Fibroblast of skin of left quadriceps (primary cell): ENCODE measurements around the gene LHPP.

Experiments
- DNase-seq, 2 experiments: peaks; one replicate each; pipeline ENCODE4 v3.0.0-alpha.2; 2013; ENCODE audit warnings: low read depth in 2 of 2

The LHPP gene

DNA sequence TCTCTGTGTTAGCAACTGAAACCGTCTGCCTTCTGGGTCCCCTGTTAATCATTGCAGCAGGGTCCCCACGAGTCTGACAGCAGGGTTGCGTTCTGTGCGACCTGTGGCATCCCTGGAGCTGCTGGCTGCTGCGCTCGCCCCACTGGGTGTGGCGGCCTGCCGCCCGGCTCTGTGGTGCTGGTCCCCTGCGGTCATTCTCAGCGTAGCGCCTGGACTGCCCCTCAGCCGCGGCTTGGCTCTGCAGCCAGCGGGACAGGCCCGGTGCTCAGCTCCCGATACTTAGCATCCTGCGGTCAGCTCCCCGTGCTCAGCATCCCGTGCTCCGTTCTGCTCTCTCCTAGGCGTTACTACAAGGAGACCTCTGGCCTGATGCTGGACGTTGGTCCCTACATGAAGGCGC, 35.0 kb downstream of the LHPP start:
- DNase-seq = no peak

- no peak for DNase-seq
These were observed 35.7 kb downstream of the LHPP start for GRCh38 chr10:124497196-124497881.

- DNase-seq = no peak
These were observed 36.4 kb downstream of the LHPP start for GRCh38 chr10:124498056-124498455.

DNA sequence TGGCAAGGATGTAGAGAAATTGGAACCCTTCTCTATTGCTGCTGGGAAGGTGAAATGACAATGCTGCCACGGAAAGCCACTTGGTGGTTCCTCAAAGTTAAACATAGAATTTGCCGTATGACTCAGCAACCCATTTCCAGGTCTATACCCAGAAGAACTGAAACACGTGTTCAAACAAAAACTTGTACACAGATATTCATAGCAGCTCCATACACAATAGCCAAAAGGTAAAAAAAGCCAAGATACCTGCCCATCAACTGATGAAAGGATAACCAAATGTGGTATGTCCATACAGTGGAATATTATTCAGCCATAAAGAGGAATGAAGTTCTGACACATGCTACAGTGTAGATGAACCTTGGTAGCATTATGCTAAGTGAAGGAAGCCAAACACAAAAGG, 39.1 kb downstream of the LHPP start:
- DNase-seq = no peak

- no peak for DNase-seq
These were observed 43.1 kb downstream of the LHPP start for GRCh38 chr10:124504711-124505110.

- DNase-seq = no peak
These were observed 43.7 kb downstream of the LHPP start for GRCh38 chr10:124505279-124505678.

DNA sequence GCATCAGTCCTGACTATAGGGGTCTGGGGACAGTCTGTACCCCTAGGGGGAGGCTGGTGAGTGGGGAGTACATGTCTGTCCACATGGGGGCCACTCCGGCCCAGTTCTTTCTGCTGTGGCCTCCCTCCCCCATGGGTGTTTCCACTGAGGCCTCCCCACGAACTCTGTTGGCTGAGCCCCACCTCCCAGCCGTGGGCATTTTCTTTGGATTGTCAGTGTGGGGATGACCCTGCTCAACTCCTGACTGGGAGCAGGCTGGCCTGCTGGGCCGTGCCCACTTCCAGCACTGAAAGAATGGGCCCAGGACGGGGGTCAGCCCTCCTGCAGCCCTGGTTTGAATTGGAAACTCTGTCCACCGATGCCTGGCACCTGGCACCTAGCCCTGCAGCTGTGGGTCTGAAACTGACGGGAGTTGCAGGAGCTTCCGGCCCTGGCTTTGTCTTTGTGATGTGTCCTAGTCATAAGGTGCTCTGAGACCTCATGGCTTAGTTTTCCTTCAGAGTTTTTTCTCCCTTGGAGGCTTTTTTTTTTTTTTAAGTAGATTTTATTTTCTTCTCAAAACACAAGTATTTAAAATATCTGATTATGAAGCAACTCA, 46.5 kb downstream of the LHPP start:
- no peak for DNase-seq

- no peak for DNase-seq
These were observed 47.4 kb downstream of the LHPP start for GRCh38 chr10:124508907-124509454.

DNA sequence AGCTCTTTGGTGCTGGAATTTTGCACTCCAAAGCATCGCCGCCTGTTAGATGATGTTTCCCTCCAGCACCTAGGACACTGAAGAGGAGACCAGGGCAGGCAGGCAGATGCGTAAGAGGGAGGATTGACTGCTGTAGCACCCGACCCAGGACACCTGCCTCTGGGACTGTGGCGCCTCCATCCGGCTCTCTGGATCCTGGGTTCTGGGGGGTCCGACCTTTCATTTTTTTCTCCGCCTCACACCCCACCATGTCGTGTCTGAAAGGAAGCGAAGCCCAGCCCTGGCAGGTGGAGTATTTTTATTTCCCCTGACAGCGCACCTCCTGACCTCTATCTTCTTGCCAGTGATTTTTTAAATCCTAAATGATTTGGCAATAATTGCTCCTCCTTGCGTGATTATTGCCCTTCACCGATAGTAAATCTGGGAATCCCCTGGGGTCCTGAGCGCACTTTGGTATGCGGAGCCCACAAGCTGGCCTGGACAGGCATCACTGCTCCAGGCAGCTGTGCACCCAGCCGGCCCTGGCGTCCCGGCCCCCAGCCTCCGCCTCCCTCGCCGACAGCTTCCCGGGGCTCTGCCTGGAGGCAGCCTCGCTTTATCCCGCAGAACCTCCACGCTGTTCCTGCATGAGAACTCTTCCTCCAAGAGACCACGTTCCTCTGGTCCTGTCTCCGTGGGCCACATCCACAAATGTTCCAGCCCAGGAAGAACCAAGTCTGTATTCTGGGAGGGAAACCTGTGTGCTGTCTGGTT, 48.4 kb downstream of the LHPP start:
- DNase-seq = no peak

DNA sequence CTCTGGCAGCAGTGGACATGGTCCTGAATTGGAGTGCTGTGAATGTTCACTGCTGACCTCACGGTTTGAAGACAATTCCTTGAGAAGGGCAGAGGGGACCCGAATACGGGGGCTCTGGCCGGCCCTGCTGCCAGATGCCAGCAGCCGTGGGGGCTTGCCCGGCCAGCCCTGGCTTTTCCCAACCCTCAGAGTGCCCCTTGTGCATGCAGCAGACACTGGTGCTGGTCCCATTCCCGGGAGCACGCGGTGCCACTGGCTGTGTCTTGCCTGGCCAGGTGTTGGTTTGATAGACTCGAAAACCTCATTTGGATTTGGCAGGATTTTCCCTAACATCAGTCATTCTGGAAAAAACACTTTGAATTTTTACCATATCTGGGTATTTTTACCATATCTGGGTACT, 49.1 kb downstream of the LHPP start:
- DNase-seq = no peak

DNA sequence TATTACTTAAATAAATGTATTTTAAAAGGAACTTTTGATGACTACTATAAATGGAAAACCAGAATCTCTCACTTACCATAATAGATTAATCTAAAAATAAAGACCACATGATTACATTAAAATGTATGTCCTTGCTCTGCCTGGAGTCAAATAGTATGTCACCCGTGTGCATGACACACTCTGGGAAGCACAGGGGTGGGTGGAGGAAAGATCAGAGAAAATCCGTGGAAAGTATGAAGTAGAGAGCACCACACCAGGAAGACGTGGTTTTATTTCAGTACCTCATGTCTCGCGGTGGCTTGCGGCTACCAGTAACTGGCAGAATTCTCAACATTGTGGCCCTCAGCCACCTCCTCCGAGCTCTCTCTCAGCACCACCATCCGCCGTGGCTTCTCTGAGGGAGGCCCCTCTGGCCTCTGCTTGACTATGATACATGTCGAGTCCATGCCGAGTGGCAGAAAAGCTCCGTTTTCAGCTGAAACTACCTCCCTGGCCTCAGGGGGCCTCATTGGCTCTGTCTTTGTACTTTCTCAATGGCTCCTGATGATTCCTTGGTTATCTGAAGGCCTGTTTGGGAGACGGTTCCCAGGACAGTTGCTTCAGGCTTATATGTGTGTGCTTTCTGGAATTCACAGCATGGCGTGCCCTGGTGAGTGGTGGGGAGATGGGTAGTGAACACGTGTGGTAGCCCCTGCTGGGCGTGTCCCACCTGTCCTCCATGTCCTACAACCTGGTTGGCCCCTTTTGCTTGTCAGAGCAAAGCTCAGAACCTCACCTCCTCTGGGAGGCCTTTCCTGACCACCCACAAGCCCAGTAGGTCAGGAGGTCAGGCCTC, 49.8 kb downstream of the LHPP start:
- DNase-seq = no peak

DNA sequence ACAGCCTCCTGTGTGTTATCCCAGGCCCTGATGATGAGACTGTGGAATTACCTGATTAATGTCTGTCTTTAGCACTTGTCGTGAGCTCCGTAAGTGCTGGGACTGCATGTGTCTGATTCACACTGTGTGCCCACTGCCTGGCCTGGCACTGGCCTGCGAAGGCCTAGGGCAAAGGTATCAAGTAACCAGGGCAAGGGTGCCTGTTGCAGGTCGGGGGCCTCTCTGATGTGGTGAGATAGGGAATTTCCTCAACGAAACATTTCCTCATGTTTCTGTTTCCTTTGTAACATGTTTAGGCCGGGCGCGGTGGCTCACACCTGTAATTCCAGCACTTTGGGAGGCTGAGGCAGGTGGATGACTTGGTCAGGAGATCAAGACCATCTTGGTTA, 50.4 kb downstream of the LHPP start:
- DNase-seq = no peak

DNA sequence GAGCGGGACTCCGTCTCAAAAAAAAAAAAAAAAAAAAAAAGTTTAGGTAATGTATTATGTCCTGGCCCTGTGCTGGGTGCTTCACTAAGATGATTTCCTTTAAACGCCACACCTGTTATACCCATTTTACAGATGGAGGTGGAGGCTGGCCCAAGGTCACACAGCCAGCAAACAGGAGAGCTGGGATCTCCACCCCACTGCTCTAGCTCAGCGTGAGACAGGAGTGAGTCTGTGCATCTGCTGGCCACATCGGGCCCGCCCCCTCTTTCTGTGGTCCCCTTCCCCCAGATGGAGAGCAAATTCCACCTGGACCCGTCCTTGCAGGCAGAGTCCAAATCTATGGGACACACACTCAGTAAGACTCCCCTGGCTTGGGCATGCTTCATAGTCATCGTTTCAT, 51.0 kb downstream of the LHPP start:
- no peak for DNase-seq

DNA sequence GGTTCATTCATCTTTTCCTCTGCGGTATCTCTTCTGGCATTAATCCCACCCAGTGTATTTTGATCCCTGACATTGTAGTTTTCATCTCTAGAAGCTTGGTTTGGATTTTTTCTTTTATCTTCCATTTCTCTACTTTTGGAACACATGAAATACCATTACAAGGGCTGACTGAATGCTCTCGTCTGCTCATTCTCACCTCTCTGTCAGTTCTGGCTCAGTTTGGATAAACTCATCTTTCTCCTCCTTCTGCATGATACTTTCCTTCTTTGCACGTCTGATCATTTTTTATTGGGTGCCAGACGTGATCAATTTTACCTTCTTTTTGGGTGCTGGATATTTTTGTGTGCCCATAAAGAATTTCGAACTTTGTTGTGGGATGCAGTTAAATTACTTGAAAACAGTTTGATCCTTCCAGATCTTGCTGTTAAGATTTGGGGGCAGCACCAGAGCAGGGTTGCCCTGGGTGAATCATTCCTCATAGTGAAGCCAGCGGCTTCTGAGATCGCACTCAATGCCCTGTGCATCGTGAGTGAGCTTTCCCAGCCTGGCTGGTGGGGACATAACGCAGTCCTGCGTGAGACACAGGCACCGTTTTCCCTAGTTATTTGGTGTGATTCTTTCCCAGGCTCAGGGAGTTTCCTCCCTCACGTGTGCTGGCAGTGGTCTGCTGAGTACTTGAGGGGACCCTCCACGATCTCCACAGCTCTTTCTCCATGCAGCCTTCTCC, 53.8 kb downstream of the LHPP start:
- DNase-seq = no peak

- no peak for DNase-seq
These were observed 54.6 kb downstream of the LHPP start for GRCh38 chr10:124516181-124516580.

DNA sequence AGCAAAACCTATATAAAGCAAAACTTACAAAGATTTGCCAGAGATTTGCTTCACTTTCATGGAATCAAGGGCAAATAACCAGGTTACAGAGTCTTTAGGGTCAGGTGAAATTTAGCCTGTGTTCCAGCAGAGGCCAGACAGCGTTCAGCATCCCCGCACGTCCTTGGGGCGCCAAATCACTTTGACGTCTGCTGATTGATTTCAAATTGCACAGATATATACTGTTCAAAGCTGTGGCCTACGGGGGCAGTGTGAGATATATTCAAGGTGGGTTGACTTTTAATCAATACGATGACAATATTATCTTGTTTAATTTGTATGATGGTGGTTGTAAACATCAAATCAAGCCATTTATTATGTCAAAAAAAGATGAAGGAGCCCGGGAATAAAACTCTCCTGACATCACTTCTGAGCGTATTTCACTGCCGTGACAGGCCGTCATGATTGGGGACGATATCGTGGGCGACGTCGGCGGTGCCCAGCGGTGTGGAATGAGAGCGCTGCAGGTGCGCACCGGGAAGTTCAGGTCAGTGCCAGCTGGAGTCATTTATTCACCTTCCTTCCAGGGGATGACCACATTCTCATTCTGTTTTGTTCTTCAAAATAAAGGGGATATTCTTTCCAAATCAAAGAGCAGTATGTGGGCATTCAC, 55.2 kb downstream of the LHPP start:
- DNase-seq = no peak

DNA sequence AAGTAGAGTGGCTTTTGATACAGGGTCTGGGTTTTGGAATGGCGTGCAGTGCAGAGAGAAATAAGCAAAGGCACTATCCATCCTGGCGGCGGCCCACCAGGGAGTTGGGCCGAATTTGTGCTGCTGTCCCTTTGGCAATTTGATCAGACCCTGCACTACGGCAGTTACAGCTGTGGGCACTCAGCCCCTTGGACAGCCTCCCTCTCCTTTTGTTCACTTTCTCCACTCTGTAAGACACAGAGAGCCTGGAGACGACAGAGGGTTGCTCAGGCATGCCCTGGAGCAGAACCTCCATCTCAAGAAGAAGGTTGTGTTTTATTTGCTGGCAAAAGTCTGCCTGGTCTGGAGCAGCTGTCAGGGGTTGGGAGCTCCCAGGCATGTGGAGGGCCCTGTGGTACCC, 55.8 kb downstream of the LHPP start:
- DNase-seq = no peak

- no peak for DNase-seq
These were observed 56.3 kb downstream of the LHPP start for GRCh38 chr10:124517931-124518330.

GRCh38 chr10:124518366-124518765, 56.7 kb downstream of the LHPP start:
- DNase-seq = no peak

DNA sequence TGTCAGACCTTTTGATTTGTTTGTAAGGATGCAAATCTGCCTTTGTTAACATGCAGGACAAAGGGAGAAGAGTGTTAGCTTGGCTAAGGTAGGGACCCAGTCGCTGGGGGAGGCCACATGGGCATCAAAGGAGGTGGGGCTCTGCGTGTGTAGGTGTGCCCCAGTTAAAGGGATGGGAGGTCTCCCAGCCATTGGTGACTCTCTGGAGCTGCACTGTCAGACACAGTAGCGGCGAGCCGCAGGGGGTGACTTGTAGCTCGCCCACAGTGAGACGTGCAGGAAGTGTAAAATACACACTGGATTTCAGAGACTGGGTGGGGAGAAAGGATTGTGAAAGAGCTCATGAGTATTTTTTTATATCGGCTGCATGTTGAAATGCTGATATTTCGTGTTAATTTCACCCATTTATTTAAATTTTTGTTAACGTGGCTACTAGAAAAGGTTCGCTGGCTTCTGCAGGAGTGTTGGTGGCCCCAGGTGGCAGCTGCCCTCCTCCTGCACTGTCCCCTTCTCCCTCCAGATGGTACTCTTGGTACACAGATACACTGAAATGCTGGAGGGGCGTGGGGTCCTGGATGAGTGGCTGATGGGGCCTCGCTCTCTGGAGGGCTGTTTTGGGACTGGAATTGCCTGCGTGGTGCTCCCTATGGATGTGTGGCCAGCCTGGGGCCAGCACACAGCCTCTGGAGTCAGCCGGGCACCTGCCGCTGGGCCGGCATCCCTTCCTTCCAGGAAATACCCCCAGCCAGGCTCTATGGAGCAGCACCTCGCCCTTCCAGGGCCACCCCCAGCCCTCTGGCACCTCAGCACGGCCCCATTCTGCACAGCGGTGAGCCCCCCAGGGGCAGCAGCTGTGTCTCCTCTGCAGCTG, 59.2 kb downstream of the LHPP start:
- DNase-seq = no peak
